ENCODE measurements around the gene COMMD1. TPM values are rescaled to one million over a fixed set of nuclear protein-coding genes. Genes with fewer than 3 reads are reported as not detected.

Gene COMMD1
- polyA plus RNA-seq, 2 of the 4 experiments (the other 2 are of a cell fraction): 54.1 to 57.3 TPM

- H3K4me1 ChIP-seq: no peaks in the 10 kb centered on the region
- CTCF ChIA-PET: interaction anchor here (1.0 to 4.2 kb wide), 10 partner anchors 14 to 781 kb away, joined by 3 to 127 read pairs (median 4); no protein-coding TSS in a partner anchor
- H3K4me2 ChIP-seq: no peak overlapping the region
- ATAC-seq (no peak), FAIRE-seq (no peak), DNase-seq (ENCODE audit: low read depth in 1 of 2, low spot score in 1 of 2) (no peak)
- 86% methylated on average over 1 of the region's 1 CpG for WGBS (ENCODE audit: missing lambda C conversion rate)
- no peak overlapping the region for H3K27ac ChIP-seq
- H3K4me3 ChIP-seq: no peak overlapping the region
- H3K9me3 ChIP-seq: no peaks in the 10 kb centered on the region
- POLR2A ChIA-PET: no interaction called here
- no peak for TF ChIP-seq HEYL (CRISPR knock-in tag; IDR thresholded peaks at IDR 0.05)
- no peak for TF ChIP-seq POLR2AphosphoS2 (conservative IDR thresholded peaks at IDR 0.05; ENCODE audit: low read length)
- no peak for TF ChIP-seq REST (IDR thresholded peaks at IDR 0.05)
- TF ChIP-seq EP300 (IDR thresholded peaks at IDR 0.05): no peak
- TF ChIP-seq ATOH8 (CRISPR knock-in tag; IDR thresholded peaks at IDR 0.05; ENCODE audit: low read depth): no peak
- no peak for TF ChIP-seq MAZ (IDR thresholded peaks at IDR 0.05; ENCODE audit: borderline replicate concordance, low read depth, low read length)
- TF ChIP-seq CBX2 (IDR thresholded peaks at IDR 0.05; ENCODE audit: borderline replicate concordance, low read depth): no peak
- no peak for TF ChIP-seq E2F6 (IDR thresholded peaks at IDR 0.05; ENCODE audit: borderline replicate concordance, low read depth)
- TF ChIP-seq RNF2 (IDR thresholded peaks at IDR 0.05; ENCODE audit: borderline replicate concordance, low read depth): no peak
- no peak for TF ChIP-seq EHF (CRISPR knock-in tag; IDR thresholded peaks at IDR 0.05)
- TF ChIP-seq HES2 (IDR thresholded peaks at IDR 0.05): no peak
These were observed 89.1 kb downstream of the COMMD1 start for GRCh38 chr2:61994531-61994930.

GRCh38 chr2:61995065-61995464 is 89.6 kb downstream of the COMMD1 start:
- 79% methylated on average over 4 of the region's 4 CpGs for WGBS (ENCODE audit: missing lambda C conversion rate)
- Histone ChIP-seq H3K9me3 (no peaks in the 10 kb centered on the region), H3K4me3 (no peak overlapping the region), H3K4me1 (no peaks in the 10 kb centered on the region), H3K4me2 (no peak overlapping the region), H3K27ac (no peak overlapping the region)
- no peak for DNase-seq (ENCODE audit: low read depth in 1 of 2, low spot score in 1 of 2)
- peak; percentile 13 for FAIRE-seq
- CTCF ChIA-PET: interaction anchor here (0.7 to 4.2 kb wide), 6 partner anchors 13 to 462 kb away, joined by 3 to 127 read pairs (median 3); no protein-coding TSS in a partner anchor
- ATAC-seq: no peak
- POLR2A ChIA-PET: no interaction called here
- no peak for TF ChIP-seq ZC3H11A (IDR thresholded peaks at IDR 0.05)
- no peak for TF ChIP-seq CTCF (IDR thresholded peaks at IDR 0.05)
- no peak for TF ChIP-seq BHLHE40 (IDR thresholded peaks at IDR 0.05; ENCODE audit: low read depth, low read length)
- no peak for TF ChIP-seq FOSB (CRISPR knock-in tag; IDR thresholded peaks at IDR 0.05)
- no peak for TF ChIP-seq GATA3 (IDR thresholded peaks at IDR 0.05; ENCODE audit: borderline replicate concordance)
- TF ChIP-seq CBX8 (IDR thresholded peaks at IDR 0.05): no peak
- no peak for TF ChIP-seq HOXB13 (CRISPR knock-in tag; IDR thresholded peaks at IDR 0.05; ENCODE audit: low read depth)
